ENCODE measurements around the gene LUZP4. TPM values are rescaled to one million over a fixed set of nuclear protein-coding genes. Genes with fewer than 3 reads are reported as not detected.

The LUZP4 gene
- total and polyA plus RNA-seq, 2 of the 8 experiments (the other 6 are each of a cell fraction or from before 2014, with no cell fraction given), result 0.17 TPM; not detected in 1

DNA sequence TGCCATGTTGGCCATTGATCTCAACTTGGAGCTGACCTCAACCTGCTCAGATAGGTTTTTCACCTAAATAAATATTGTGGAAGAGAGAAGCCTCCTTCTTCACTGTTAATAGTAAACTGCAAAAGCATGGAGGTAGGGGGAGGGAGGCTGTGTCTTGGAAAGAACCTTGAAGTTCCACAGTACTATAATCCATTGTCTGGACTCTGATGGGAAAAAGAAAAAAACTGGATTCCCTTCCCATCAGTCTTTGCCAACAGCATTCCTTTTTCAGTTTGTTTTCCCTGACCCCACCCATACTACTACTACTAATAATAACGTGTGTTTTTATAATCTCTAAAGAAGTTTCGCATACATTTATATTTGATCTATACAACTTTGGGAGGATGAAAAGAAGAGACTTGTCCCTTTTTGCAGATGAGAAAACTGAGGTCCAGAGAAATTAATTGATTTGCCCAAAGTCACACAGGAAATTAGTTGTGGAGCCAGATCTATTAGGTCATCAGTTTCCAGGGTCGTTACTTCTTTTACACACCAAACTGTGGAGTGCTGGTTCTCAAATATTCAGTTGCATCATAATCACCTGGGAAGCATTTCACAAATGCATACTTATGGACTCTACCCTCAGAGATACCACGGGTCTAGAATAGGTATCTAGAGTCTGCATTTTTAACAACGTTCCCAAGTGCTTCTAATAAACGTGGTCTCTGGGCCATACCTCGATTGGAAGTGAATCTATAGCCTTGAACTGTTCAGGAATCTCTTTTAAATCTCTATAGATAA is 59.1 kb downstream of the LUZP4 start:
- Histone ChIP-seq H4K5ac (ENCODE audit: insufficient read length, low read depth, low read length) (no peak overlapping the region), H2BK20ac (ENCODE audit: low read length) (no peak overlapping the region), H3K4me3 (ENCODE audit: extremely low read depth in 1 of 4, insufficient read depth in 2 of 4, low read depth in 3 of 4, low read length in 4 of 4) (no peak overlapping the region), H2AFZ (ENCODE audit: low read length) (no peak overlapping the region), H3K4me2 (ENCODE audit: insufficient read depth in 1 of 2, low read depth in 2 of 2, low read length in 2 of 2) (no peak overlapping the region), H3K79me2 (ENCODE audit: control insufficient read depth in 1 of 2, insufficient read depth in 2 of 2, low read length in 2 of 2) (no peaks in the 10 kb centered on the region), H2BK120ac (replicated peaks; ENCODE audit: low read depth, low read length) (no peak overlapping the region), H3K4me1 (replicated peaks in 1 of 4; ENCODE audit: control insufficient read depth in 3 of 4, insufficient read depth in 4 of 4, low read length in 3 of 4) (peaks cover 0 to 3% (median 0%) of the 10 kb centered on the region in 4 experiments; a peak in 1 of 7 replicates), H3K56ac (replicated peaks; ENCODE audit: insufficient read length, low read depth, low read length) (no peak overlapping the region), H3K23me2 (ENCODE audit: low read depth, low read length) (no peaks in the 10 kb centered on the region), H3K18ac (ENCODE audit: extremely low read depth, low read length) (no peak overlapping the region), H3K9ac (replicated peaks in 1 of 4; ENCODE audit: extremely low read depth in 1 of 4, low read depth in 3 of 4, low read length in 3 of 4) (no peak overlapping the region), H3K9me3 (ENCODE audit: insufficient read depth in 2 of 2, low read depth in 1 of 2, low read length in 1 of 2) (no peaks in the 10 kb centered on the region), H3K27me3 (replicated peaks in 1 of 4; ENCODE audit: control insufficient read depth in 3 of 4, extremely low read depth in 1 of 4, insufficient read depth in 3 of 4, low read length in 3 of 4) (no peaks in the 10 kb centered on the region), H3K23ac (ENCODE audit: insufficient read length) (no peak overlapping the region), H3K36me3 (ENCODE audit: control insufficient read depth in 2 of 4, insufficient read depth in 4 of 4, low read length in 3 of 4) (no peaks in the 10 kb centered on the region), H2BK12ac (ENCODE audit: low read depth, low read length) (no peak overlapping the region), H4K20me1 (replicated peaks in 1 of 2; ENCODE audit: control insufficient read depth in 1 of 2, insufficient read depth in 2 of 2, low read length in 2 of 2) (no peaks in the 10 kb centered on the region), H3K27ac (ENCODE audit: low read depth, low read length) (no peak overlapping the region), H2BK5ac (ENCODE audit: low read depth, low read length) (no peak overlapping the region), H3K14ac (ENCODE audit: insufficient read length) (no peak overlapping the region), H2AK5ac (ENCODE audit: low read depth, low read length) (no peak overlapping the region), H2BK15ac (ENCODE audit: low read length) (no peak overlapping the region), H3K79me1 (ENCODE audit: low read depth, low read length) (no peaks in the 10 kb centered on the region), H4K8ac (ENCODE audit: extremely low read depth, insufficient read depth, low read length) (no peak overlapping the region), H3K4ac (replicated peaks; ENCODE audit: insufficient read length, low read depth, low read length) (no peak overlapping the region), H4K91ac (replicated peaks; ENCODE audit: insufficient read length, low read length) (no peak overlapping the region)
- CTCF ChIA-PET (ENCODE audit: partially characterized antibody), result no interaction called here
- peak; percentile 24 for FAIRE-seq
- DNase-seq (ENCODE audit: low read depth in 1 of 2, low spot score in 2 of 2), result no peak
- POLR2A ChIA-PET (ENCODE audit: partially characterized antibody), result no interaction called here
- 88% methylated on average over 7 of the region's 7 CpGs; no CpG with 5 or more reads in 1 of the 2 experiments for WGBS, 2 experiments (ENCODE audit: extremely low coverage in 1 of 2, insufficient coverage in 1 of 2, insufficient read length in 1 of 2, insufficient replicate concordance in 2 of 2, low coverage in 1 of 2, low lambda C conversion rate in 2 of 2, missing lambda C conversion rate in 1 of 2)
- no peak for TF ChIP-seq CTBP2 (IDR thresholded peaks at IDR 0.05; ENCODE audit: borderline replicate concordance, insufficient read depth, insufficient read length, low read length)
- TF ChIP-seq SIN3A (conservative IDR thresholded peaks at IDR 0.05 in 1 of 2, IDR thresholded peaks at IDR 0.05 in 1 of 2; ENCODE audit: low read depth in 1 of 2, low read length in 2 of 2), result no peak
- no peak for TF ChIP-seq SIX5 (IDR thresholded peaks at IDR 0.05; ENCODE audit: low read depth, low read length)
- TF ChIP-seq GTF2F1 (IDR thresholded peaks at IDR 0.05; ENCODE audit: borderline replicate concordance, low read depth, low read length), result no peak
- TF ChIP-seq EGR1 (IDR thresholded peaks at IDR 0.05; ENCODE audit: borderline replicate concordance, low read depth, low read length), result no peak
- TF ChIP-seq KDM4A (IDR thresholded peaks at IDR 0.05; ENCODE audit: low read depth, low read length, severe bottlenecking), result no peak
- TF ChIP-seq FOSL1 (IDR thresholded peaks at IDR 0.05; ENCODE audit: insufficient read depth, low read depth, low read length), result no peak
- no peak for TF ChIP-seq BRCA1 (IDR thresholded peaks at IDR 0.05; ENCODE audit: low read depth, low read length)
- no peak for TF ChIP-seq NRF1 (IDR thresholded peaks at IDR 0.05; ENCODE audit: low read depth, low read length)
- no peak for TF ChIP-seq CREB1 (IDR thresholded peaks at IDR 0.05)
- no peak for TF ChIP-seq GABPA (IDR thresholded peaks at IDR 0.05; ENCODE audit: borderline replicate concordance, insufficient read depth, low read length)
- TF ChIP-seq YY1 (IDR thresholded peaks at IDR 0.05; ENCODE audit: low read depth, low read length), result no peak
- TF ChIP-seq, protein P1, sequence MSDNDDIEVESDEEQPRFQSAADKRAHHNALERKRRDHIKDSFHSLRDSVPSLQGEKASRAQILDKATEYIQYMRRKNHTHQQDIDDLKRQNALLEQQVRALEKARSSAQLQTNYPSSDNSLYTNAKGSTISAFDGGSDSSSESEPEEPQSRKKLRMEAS (IDR thresholded peaks at IDR 0.05), result no peak
